WTC11 (cell line): ENCODE results near the gene TMEM114. TPM values are rescaled to one million over a fixed set of nuclear protein-coding genes. Genes with fewer than 3 reads are reported as not detected.
A peak's percentile ranks its signal among the peaks of the same experiment; 100 is the strongest.

Source experiments
- ATAC-seq: fragments of 200-7000 bp; cut with Tn5 transposase; 2 replicates; pipeline ENCODE4 v1.10.0; 2021; ENCODE audit warnings: mild to moderate bottlenecking, moderate library complexity
- CTCF ChIA-PET: fragments of 300-600 bp; sonication (Branson Sonifier 250); formaldehyde crosslinking; loops from one replicate; lab custom pipeline; 2021; ENCODE audit warnings: antibody characterized with exemption; lab: Charles Lee
- POLR2A ChIA-PET: fragments of 350-600 bp; sonication (Branson Sonifier 250); formaldehyde crosslinking; loops from one replicate; lab custom pipeline; 2021; ENCODE audit warnings: antibody characterized with exemption; lab: Charles Lee
- DNase-seq: peaks from one replicate; pipeline ENCODE4 v3.0.0; 2021; ENCODE audit warnings: low spot score
- H3K27ac Mint-ChIP-seq: 2 replicates; pipeline ENCODE4 v1.8.0; 2021; ENCODE audit warnings: mixed read lengths
- H3K27me3 Mint-ChIP-seq: 2 replicates; pipeline ENCODE4 v1.8.0; 2021; ENCODE audit warnings: low read depth, mild to moderate bottlenecking, moderate library complexity, mixed read lengths
- H3K36me3 Mint-ChIP-seq: 2 replicates; pipeline ENCODE4 v1.8.0; 2021; ENCODE audit warnings: mixed read lengths
- H3K4me1 Mint-ChIP-seq: 2 replicates; pipeline ENCODE4 v1.8.0; 2022; ENCODE audit warnings: mixed read lengths
- H3K4me3 Mint-ChIP-seq: 2 replicates; pipeline ENCODE4 v1.8.0; 2021; ENCODE audit warnings: mild to moderate bottlenecking, moderate library complexity, mixed read lengths
- H3K9me3 Mint-ChIP-seq: 2 replicates; pipeline ENCODE4 v1.8.0; 2021; ENCODE audit warnings: mixed read lengths
- AFF4 ChIP-seq: sonication (generic); formaldehyde crosslinking; IDR thresholded peaks from 2 replicates; pipeline ENCODE4 v1.8.1; 2023; ENCODE audit warnings: mild to moderate bottlenecking, missing genetic modification reagents, borderline replicate concordance
- ELF4 ChIP-seq: sonication (generic); formaldehyde crosslinking; IDR thresholded peaks from 2 replicates; pipeline ENCODE4 v1.8.1; 2022; ENCODE audit warnings: low read depth, mild to moderate bottlenecking, moderate library complexity, missing genetic modification reagents
- GRHL2 ChIP-seq: fragments of 250-450 bp; sonication (Bioruptor Pico); IDR thresholded peaks from 2 replicates; pipeline ENCODE4 v1.8.0; 2022; ENCODE audit warnings: mild to moderate bottlenecking, moderate library complexity; ENCODE audit not compliant: insufficient replicate concordance, severe bottlenecking
- MYBL2 ChIP-seq: sonication (generic); formaldehyde crosslinking; IDR thresholded peaks from 2 replicates; pipeline ENCODE4 v1.8.1; 2023; ENCODE audit warnings: mild to moderate bottlenecking, moderate library complexity, missing genetic modification reagents
- OVOL2 ChIP-seq: fragments of 250-450 bp; sonication (Bioruptor Pico); IDR thresholded peaks from 2 replicates; pipeline ENCODE4 v1.9.0; 2021; ENCODE audit warnings: mild to moderate bottlenecking, borderline replicate concordance
- PRDM15 ChIP-seq: sonication (generic); formaldehyde crosslinking; IDR thresholded peaks from 2 replicates; pipeline ENCODE4 v1.8.0; 2022; ENCODE audit warnings: missing genetic modification reagents
- RORB ChIP-seq: fragments of 250-450 bp; sonication (Bioruptor Pico); IDR thresholded peaks from 2 replicates; pipeline ENCODE4 v1.9.0; 2021; ENCODE audit warnings: mild to moderate bottlenecking
- SMAD3 ChIP-seq: sonication (generic); formaldehyde crosslinking; IDR thresholded peaks from 2 replicates; pipeline ENCODE4 v1.8.0; 2022; ENCODE audit warnings: missing genetic modification reagents, mild to moderate bottlenecking, borderline replicate concordance
- ZBTB21 ChIP-seq: sonication (generic); formaldehyde crosslinking; IDR thresholded peaks from 2 replicates; pipeline ENCODE4 v1.8.1; 2023; ENCODE audit warnings: mild to moderate bottlenecking, missing genetic modification reagents, borderline replicate concordance
- ZNF396 ChIP-seq: fragments of 250-450 bp; sonication (Bioruptor Pico); IDR thresholded peaks from 2 replicates; pipeline ENCODE4 v1.8.0; 2021; ENCODE audit warnings: mild to moderate bottlenecking, moderate library complexity, borderline replicate concordance
- total RNA-seq: library from RNA; stranded (reverse); gene quantifications from 3 replicates; pipeline ENCODE4 v1.2.3, GENCODE V29; 2021

TMEM114 gene
- total RNA-seq, 1 experiment from 2014 or later = 0.37 TPM

- TF ChIP-seq PRDM15 (CRISPR knock-in tag) = no peak
- TF ChIP-seq GRHL2 (CRISPR knock-in tag) = no peak
- TF ChIP-seq ELF4 (CRISPR knock-in tag) = no peak
- TF ChIP-seq RORB (CRISPR knock-in tag) = no peak
Observed at GRCh38 chr16:8625491-8626087, 35.3 kb upstream of the TMEM114 start (continued).

DNA sequence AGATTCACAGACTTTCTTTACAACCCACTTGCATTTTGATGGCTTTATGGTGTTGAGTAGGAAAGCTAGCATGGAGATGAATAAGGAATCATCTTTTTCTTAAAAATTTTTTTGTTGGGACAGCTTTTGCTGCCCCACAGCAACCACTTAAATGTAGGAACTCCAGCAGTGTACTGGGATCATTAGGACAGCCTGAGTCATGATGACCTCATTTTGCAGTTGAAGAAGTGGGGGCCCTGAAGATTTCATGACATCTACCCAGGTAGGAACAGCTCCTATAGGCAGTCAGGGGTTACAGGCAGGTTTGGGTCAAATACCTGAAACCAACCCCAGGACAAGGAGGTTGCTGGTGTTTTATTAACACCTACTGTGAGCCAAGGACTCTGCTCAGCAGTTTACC lies 33.3 kb upstream of the TMEM114 start:
- ChIA-PET CTCF (interaction anchor here (4.0 kb wide), 1 partner anchor 12 kb away, joined by 17 read pairs; no protein-coding TSS in a partner anchor), POLR2A (no interaction called here)
- Mint-ChIP-seq H3K4me1 (peaks cover 9% of the 10 kb centered on the region; the same call in 1 of the 2 replicates), H3K27ac (no peak overlapping the region), H3K4me3 (peak overlapping the region; percentile 31), H3K9me3 (no peaks in the 10 kb centered on the region), H3K36me3 (peaks cover 32% of the 10 kb centered on the region), H3K27me3 (no peaks in the 10 kb centered on the region; the same call in 1 of the 2 replicates)
- TF ChIP-seq ZBTB21 (CRISPR knock-in tag) = no peak
- no peak for TF ChIP-seq ZNF396
- DNase-seq = no peak
- ATAC-seq = no peak

GRCh38 chr16:8622315-8622656 lies 32.0 kb upstream of the TMEM114 start:
- no peak for DNase-seq
- CTCF ChIA-PET = interaction anchor here (0.6 to 2.1 kb wide), 4 partner anchors 13 to 537 kb away, joined by 3 to 15 read pairs (median 3); no protein-coding TSS in a partner anchor
- Mint-ChIP-seq H3K27me3 (peaks cover 5% of the 10 kb centered on the region; the same call in 1 of the 2 replicates), H3K4me3 (peak overlapping the region; percentile 100), H3K4me1 (peaks cover 9% of the 10 kb centered on the region; the same call in 1 of the 2 replicates), H3K9me3 (no peaks in the 10 kb centered on the region), H3K36me3 (peaks cover 19% of the 10 kb centered on the region), H3K27ac (peak overlapping the region; percentile 97)
- POLR2A ChIA-PET = interaction anchor here (1.1 to 1.2 kb wide), 2 partner anchors 13 to 32 kb away, joined by 3 to 6 read pairs; partner anchors contain the start of gene TMEM114
- TF ChIP-seq AFF4 (CRISPR knock-in tag) (no peak), MYBL2 (no peak), ELF4 (CRISPR knock-in tag) (no peak), SMAD3 (CRISPR knock-in tag) (no peak), OVOL2 (CRISPR knock-in tag) (no peak)
- ATAC-seq = peak; percentile 28
